WERI-Rb-1 (cell line): ENCODE measurements around the gene BCAS3.

ENCODE experiments used
- DNase-seq: peaks from one replicate; pipeline ENCODE4 v3.0.0-alpha.2; 2020
- H3K27ac ChIP-seq: fragments of 250-450 bp; sonication (Bioruptor Pico); 2 replicates; pipeline ENCODE4 v1.5.1; 2020; ENCODE audit warnings: mild to moderate bottlenecking, moderate library complexity
- H3K27me3 ChIP-seq: fragments of 250-450 bp; sonication (Bioruptor Pico); 2 replicates; pipeline ENCODE4 v1.5.1; 2021; ENCODE audit warnings: mild to moderate bottlenecking, low read depth, moderate library complexity; ENCODE audit not compliant: insufficient read depth, severe bottlenecking
- H3K36me3 ChIP-seq: fragments of 250-450 bp; sonication (Bioruptor Pico); 2 replicates; pipeline ENCODE4 v1.5.1; 2020; ENCODE audit warnings: mild to moderate bottlenecking, moderate library complexity
- H3K4me3 ChIP-seq: 2 replicates; pipeline ENCODE4 v1.5.1; 2011; ENCODE audit warnings: low read depth, mild to moderate bottlenecking, control low read depth, low read length
- H3K9me3 ChIP-seq: fragments of 250-450 bp; sonication (Bioruptor Pico); 2 replicates; pipeline ENCODE4 v1.5.1; 2021; ENCODE audit warnings: mild to moderate bottlenecking, moderate library complexity; ENCODE audit not compliant: severe bottlenecking
- CTCF ChIP-seq: IDR thresholded peaks from 2 replicates; pipeline ENCODE4 v1.5.1; 2011; ENCODE audit warnings: low read depth, mild to moderate bottlenecking, control low read depth, inconsistent platforms, low read length

The BCAS3 gene

GRCh38 chr17:61285526-61286320 is 608.1 kb downstream of the BCAS3 start:
- Histone ChIP-seq H3K36me3 (no peaks in the 10 kb centered on the region), H3K27me3 (no peaks in the 10 kb centered on the region), H3K4me3 (no peak overlapping the region), H3K27ac (no peak overlapping the region), H3K9me3 (peaks cover 12% of the 10 kb centered on the region)
- DNase-seq, result no peak
- TF ChIP-seq CTCF, result no peak

GRCh38 chr17:61286449-61286848 is 608.8 kb downstream of the BCAS3 start:
- DNase-seq, result no peak
- Histone ChIP-seq H3K27me3 (no peaks in the 10 kb centered on the region), H3K27ac (no peak overlapping the region), H3K4me3 (no peak overlapping the region), H3K36me3 (no peaks in the 10 kb centered on the region), H3K9me3 (peaks cover 12% of the 10 kb centered on the region)
- TF ChIP-seq CTCF, result no peak

GRCh38 chr17:61289408-61290385 is 612.0 kb downstream of the BCAS3 start:
- Histone ChIP-seq H3K36me3 (no peaks in the 10 kb centered on the region), H3K27ac (peak overlapping the region; percentile 41), H3K4me3 (peak overlapping the region; percentile 1; the same call in 1 of the 2 replicates), H3K27me3 (no peaks in the 10 kb centered on the region), H3K9me3 (no peaks in the 10 kb centered on the region)
- TF ChIP-seq CTCF, result no peak
- DNase-seq, result peak; percentile 70

- no peaks in the 10 kb centered on the region for H3K9me3 ChIP-seq
- no peak for DNase-seq
- no peak overlapping the region for H3K4me3 ChIP-seq
- no peak for TF ChIP-seq CTCF
- no peaks in the 10 kb centered on the region for H3K27me3 ChIP-seq
- H3K36me3 ChIP-seq, result no peaks in the 10 kb centered on the region
- no peak overlapping the region for H3K27ac ChIP-seq
Observed at GRCh38 chr17:61291451-61292285, 614.0 kb downstream of the BCAS3 start.

- DNase-seq, result no peak
- TF ChIP-seq CTCF, result no peak
- H3K36me3 ChIP-seq, result no peaks in the 10 kb centered on the region
- no peak overlapping the region for H3K4me3 ChIP-seq
- H3K9me3 ChIP-seq, result no peaks in the 10 kb centered on the region
- H3K27me3 ChIP-seq, result no peaks in the 10 kb centered on the region
- H3K27ac ChIP-seq, result no peak overlapping the region
Observed at GRCh38 chr17:61294286-61294685, 616.6 kb downstream of the BCAS3 start.
